ENCODE data around the gene RGS2.

DNA sequence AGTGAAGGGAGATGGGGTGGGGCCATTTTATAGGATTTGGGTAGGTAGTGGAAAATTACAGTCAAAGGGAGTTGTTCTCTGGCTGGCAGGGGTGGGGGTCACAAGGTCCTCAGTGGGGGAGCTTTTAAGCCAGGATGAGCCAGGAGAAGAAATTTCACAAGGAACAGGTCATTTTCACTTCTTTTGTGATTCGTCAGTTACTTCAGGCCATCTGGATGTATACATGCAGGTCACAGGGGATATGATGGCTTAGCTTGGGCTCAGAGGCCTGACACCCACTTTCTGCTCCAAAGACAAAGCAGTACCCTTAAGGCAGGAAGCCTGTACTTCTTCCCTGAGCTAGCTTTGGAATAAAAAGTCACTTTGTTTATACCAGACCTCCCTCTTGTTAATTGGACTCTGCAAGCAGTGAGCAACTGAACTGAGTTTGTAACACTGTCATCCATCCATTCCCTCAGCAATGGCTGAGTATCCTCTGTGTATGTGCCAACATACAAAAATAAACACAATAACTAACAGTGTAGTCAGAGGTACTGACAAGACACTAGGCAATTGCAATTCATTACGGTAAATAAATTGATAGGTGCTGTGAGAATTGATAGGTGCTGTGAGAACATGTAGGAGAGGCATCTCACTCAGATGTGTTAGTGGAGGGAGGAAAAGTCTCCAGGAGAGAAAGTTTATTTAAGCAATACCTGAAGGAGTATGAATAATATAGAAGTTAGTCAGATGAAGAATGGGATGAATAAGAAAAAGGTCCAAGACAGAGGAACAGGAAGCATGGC lies 14.7 kb upstream of the RGS2 start:
- TF ChIP-seq, protein P1, sequence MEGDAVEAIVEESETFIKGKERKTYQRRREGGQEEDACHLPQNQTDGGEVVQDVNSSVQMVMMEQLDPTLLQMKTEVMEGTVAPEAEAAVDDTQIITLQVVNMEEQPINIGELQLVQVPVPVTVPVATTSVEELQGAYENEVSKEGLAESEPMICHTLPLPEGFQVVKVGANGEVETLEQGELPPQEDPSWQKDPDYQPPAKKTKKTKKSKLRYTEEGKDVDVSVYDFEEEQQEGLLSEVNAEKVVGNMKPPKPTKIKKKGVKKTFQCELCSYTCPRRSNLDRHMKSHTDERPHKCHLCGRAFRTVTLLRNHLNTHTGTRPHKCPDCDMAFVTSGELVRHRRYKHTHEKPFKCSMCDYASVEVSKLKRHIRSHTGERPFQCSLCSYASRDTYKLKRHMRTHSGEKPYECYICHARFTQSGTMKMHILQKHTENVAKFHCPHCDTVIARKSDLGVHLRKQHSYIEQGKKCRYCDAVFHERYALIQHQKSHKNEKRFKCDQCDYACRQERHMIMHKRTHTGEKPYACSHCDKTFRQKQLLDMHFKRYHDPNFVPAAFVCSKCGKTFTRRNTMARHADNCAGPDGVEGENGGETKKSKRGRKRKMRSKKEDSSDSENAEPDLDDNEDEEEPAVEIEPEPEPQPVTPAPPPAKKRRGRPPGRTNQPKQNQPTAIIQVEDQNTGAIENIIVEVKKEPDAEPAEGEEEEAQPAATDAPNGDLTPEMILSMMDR (IDR thresholded peaks at IDR 0.05), result no peak
- TF ChIP-seq TCF7L2 (IDR thresholded peaks at IDR 0.05; ENCODE audit: low read depth, low read length), result no peak
- TF ChIP-seq, protein P2, sequence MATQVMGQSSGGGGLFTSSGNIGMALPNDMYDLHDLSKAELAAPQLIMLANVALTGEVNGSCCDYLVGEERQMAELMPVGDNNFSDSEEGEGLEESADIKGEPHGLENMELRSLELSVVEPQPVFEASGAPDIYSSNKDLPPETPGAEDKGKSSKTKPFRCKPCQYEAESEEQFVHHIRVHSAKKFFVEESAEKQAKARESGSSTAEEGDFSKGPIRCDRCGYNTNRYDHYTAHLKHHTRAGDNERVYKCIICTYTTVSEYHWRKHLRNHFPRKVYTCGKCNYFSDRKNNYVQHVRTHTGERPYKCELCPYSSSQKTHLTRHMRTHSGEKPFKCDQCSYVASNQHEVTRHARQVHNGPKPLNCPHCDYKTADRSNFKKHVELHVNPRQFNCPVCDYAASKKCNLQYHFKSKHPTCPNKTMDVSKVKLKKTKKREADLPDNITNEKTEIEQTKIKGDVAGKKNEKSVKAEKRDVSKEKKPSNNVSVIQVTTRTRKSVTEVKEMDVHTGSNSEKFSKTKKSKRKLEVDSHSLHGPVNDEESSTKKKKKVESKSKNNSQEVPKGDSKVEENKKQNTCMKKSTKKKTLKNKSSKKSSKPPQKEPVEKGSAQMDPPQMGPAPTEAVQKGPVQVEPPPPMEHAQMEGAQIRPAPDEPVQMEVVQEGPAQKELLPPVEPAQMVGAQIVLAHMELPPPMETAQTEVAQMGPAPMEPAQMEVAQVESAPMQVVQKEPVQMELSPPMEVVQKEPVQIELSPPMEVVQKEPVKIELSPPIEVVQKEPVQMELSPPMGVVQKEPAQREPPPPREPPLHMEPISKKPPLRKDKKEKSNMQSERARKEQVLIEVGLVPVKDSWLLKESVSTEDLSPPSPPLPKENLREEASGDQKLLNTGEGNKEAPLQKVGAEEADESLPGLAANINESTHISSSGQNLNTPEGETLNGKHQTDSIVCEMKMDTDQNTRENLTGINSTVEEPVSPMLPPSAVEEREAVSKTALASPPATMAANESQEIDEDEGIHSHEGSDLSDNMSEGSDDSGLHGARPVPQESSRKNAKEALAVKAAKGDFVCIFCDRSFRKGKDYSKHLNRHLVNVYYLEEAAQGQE (IDR thresholded peaks at IDR 0.05; ENCODE audit: insufficient read depth in 1 of 2, low read depth in 2 of 2, low read length in 1 of 2), result no peak
- TF ChIP-seq POLR2AphosphoS5 (IDR thresholded peaks at IDR 0.05; ENCODE audit: low read depth, low read length), result no peak
